ENCODE measurements around the gene ASIC4.

Gene ASIC4

DNA sequence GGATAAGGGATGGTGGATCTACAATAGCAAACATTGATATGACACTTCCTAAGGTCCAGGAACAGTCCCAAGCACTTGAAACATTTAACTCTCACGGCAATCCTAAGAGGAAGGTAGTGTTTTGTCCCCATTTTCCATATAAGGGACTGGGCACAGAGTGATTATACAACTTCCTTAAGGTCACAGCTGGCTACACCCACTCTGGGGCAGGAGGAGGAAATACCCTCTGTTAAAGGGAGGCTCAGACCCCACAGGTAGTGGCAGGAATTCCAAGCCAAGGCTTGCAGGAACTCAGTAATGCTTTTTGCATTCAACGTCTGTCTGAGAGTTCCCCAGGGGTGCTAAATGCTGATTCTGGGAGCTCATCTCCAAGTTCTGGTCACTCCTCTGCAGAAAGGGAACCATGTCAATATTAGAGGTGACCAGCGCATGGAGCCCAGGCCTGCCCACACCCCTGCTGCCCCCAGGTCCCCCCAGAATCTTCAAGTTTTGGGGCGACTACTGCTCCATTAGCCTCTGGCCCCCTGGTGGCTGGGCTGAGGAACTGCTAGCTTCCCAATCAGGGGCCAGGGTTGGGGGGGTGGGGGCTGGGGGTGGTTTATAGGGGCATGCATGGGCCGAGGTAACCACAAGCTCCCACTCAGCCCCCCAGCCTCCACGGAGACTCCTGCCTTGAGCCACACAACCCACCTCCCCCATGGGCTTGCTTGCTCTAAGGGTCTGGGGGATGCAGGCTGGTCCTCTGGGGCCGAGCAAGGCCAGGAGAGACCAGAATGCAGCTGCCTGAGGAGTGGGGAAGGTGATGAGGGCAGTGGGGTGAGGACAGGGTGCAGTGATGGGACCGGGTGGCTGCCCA lies 46.0 kb downstream of the ASIC4 start:
- no peaks in the 10 kb centered on the region for H3K27me3 ChIP-seq (ENCODE audit: insufficient read depth, poor library complexity, severe bottlenecking)
- no peak overlapping the region for H3K27ac ChIP-seq (ENCODE audit: poor library complexity, severe bottlenecking)
- no peak overlapping the region for H3K4me3 ChIP-seq (ENCODE audit: severe bottlenecking)
- no peaks in the 10 kb centered on the region for H3K9me3 ChIP-seq (ENCODE audit: severe bottlenecking)
- no peaks in the 10 kb centered on the region for H3K4me1 ChIP-seq (ENCODE audit: insufficient read depth, poor library complexity, severe bottlenecking)
- no peak for ATAC-seq (ENCODE audit: low read depth)
- DNase-seq (ENCODE audit: low spot score): peak; percentile 42
- H3K36me3 ChIP-seq (ENCODE audit: low read depth): no peaks in the 10 kb centered on the region
- TF ChIP-seq, protein P1, sequence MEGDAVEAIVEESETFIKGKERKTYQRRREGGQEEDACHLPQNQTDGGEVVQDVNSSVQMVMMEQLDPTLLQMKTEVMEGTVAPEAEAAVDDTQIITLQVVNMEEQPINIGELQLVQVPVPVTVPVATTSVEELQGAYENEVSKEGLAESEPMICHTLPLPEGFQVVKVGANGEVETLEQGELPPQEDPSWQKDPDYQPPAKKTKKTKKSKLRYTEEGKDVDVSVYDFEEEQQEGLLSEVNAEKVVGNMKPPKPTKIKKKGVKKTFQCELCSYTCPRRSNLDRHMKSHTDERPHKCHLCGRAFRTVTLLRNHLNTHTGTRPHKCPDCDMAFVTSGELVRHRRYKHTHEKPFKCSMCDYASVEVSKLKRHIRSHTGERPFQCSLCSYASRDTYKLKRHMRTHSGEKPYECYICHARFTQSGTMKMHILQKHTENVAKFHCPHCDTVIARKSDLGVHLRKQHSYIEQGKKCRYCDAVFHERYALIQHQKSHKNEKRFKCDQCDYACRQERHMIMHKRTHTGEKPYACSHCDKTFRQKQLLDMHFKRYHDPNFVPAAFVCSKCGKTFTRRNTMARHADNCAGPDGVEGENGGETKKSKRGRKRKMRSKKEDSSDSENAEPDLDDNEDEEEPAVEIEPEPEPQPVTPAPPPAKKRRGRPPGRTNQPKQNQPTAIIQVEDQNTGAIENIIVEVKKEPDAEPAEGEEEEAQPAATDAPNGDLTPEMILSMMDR (IDR thresholded peaks at IDR 0.05; ENCODE audit: poor library complexity, severe bottlenecking): peak; percentile 82

DNA sequence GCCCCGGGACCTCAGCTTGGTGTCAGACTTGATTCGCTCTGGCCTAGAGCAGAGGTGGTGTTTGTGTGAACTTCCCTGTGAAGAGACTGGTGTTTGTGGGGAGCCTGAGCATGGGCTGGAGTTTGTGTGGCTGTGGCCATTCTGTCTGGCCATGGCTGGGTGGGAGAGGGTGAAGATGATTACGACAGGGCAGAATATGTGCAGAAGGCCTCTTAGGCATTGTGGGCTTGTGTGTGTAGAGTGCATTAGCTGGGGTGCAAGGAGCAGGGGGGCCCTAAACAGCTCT lies 46.6 kb downstream of the ASIC4 start:
- ATAC-seq (ENCODE audit: low read depth): no peak
- no peaks in the 10 kb centered on the region for H3K27me3 ChIP-seq (ENCODE audit: insufficient read depth, poor library complexity, severe bottlenecking)
- H3K27ac ChIP-seq (ENCODE audit: poor library complexity, severe bottlenecking): no peak overlapping the region

GRCh38 chr2:219561179-219562048 lies 47.1 kb downstream of the ASIC4 start:
- ATAC-seq (ENCODE audit: low read depth): no peak
- Histone ChIP-seq H3K4me3 (ENCODE audit: severe bottlenecking) (no peak overlapping the region), H3K27me3 (ENCODE audit: insufficient read depth, poor library complexity, severe bottlenecking) (no peaks in the 10 kb centered on the region), H3K4me1 (ENCODE audit: insufficient read depth, poor library complexity, severe bottlenecking) (no peaks in the 10 kb centered on the region), H3K36me3 (ENCODE audit: low read depth) (no peaks in the 10 kb centered on the region), H3K9me3 (ENCODE audit: severe bottlenecking) (no peaks in the 10 kb centered on the region), H3K27ac (ENCODE audit: poor library complexity, severe bottlenecking) (no peak overlapping the region)
- TF ChIP-seq, protein P1 (IDR thresholded peaks at IDR 0.05; ENCODE audit: poor library complexity, severe bottlenecking): no peak
- DNase-seq (ENCODE audit: low spot score): peak; percentile 27

More for the DNA sequence above, 46.6 kb downstream of the ASIC4 start:
- DNase-seq (ENCODE audit: low spot score): no peak
- H3K4me1 ChIP-seq (ENCODE audit: insufficient read depth, poor library complexity, severe bottlenecking): no peaks in the 10 kb centered on the region
- H3K36me3 ChIP-seq (ENCODE audit: low read depth): no peaks in the 10 kb centered on the region
- H3K4me3 ChIP-seq (ENCODE audit: severe bottlenecking): no peak overlapping the region
- H3K9me3 ChIP-seq (ENCODE audit: severe bottlenecking): no peaks in the 10 kb centered on the region
- TF ChIP-seq, protein P1 (IDR thresholded peaks at IDR 0.05; ENCODE audit: poor library complexity, severe bottlenecking): no peak

GRCh38 chr2:219562049-219563020 lies 48.1 kb downstream of the ASIC4 start:
- no peaks in the 10 kb centered on the region for H3K36me3 ChIP-seq (ENCODE audit: low read depth)
- no peak overlapping the region for H3K27ac ChIP-seq (ENCODE audit: poor library complexity, severe bottlenecking)
- ATAC-seq (ENCODE audit: low read depth): no peak
- TF ChIP-seq, protein P1 (IDR thresholded peaks at IDR 0.05; ENCODE audit: poor library complexity, severe bottlenecking): no peak
- no peak for DNase-seq (ENCODE audit: low spot score)
- H3K27me3 ChIP-seq (ENCODE audit: insufficient read depth, poor library complexity, severe bottlenecking): no peaks in the 10 kb centered on the region
- no peak overlapping the region for H3K4me3 ChIP-seq (ENCODE audit: severe bottlenecking)
- no peaks in the 10 kb centered on the region for H3K9me3 ChIP-seq (ENCODE audit: severe bottlenecking)
- H3K4me1 ChIP-seq (ENCODE audit: insufficient read depth, poor library complexity, severe bottlenecking): no peaks in the 10 kb centered on the region

All from RWPE2 (cell line).